ENCODE data around the gene PRDX6.

Gene PRDX6

DNA sequence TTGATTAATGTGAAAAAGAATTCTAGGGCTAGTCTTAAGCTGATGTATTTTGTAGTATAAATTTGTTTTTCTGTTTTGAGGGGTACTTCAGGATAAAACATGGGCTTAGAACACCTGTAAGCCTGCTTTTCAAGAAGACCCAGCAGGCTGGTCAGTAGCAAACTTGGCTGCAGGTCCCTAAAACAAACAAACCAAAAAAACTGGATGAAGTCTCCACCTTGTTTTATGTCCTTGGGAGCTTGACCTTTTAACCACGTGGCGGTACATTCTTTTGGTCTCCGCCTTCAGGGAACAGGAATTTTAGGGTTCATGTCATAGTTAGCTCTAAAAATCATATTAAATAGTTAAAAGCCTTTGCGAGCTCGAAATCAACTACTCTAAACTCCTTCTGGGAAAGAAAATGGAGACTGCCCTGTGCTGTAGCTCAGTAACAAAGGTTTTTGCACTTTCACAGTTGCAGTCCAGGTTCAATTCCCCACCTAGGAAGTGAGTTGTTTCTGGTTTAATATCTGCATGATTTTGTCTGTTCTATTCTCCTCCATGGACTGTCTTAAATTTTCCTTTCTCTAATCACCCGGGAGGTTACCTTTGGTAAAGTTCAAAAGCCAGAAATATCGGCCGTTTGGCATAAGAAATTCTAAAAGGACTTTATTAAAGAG lies 18.6 kb downstream of the PRDX6 start:
- no peak overlapping the region for H3K4me3 ChIP-seq (ENCODE audit: low read depth, low read length)
- TF ChIP-seq, protein P1, sequence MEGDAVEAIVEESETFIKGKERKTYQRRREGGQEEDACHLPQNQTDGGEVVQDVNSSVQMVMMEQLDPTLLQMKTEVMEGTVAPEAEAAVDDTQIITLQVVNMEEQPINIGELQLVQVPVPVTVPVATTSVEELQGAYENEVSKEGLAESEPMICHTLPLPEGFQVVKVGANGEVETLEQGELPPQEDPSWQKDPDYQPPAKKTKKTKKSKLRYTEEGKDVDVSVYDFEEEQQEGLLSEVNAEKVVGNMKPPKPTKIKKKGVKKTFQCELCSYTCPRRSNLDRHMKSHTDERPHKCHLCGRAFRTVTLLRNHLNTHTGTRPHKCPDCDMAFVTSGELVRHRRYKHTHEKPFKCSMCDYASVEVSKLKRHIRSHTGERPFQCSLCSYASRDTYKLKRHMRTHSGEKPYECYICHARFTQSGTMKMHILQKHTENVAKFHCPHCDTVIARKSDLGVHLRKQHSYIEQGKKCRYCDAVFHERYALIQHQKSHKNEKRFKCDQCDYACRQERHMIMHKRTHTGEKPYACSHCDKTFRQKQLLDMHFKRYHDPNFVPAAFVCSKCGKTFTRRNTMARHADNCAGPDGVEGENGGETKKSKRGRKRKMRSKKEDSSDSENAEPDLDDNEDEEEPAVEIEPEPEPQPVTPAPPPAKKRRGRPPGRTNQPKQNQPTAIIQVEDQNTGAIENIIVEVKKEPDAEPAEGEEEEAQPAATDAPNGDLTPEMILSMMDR (conservative IDR thresholded peaks at IDR 0.05; ENCODE audit: low read depth, low read length) = no peak
- DNase-seq (ENCODE audit: low read depth) = no peak

DNA sequence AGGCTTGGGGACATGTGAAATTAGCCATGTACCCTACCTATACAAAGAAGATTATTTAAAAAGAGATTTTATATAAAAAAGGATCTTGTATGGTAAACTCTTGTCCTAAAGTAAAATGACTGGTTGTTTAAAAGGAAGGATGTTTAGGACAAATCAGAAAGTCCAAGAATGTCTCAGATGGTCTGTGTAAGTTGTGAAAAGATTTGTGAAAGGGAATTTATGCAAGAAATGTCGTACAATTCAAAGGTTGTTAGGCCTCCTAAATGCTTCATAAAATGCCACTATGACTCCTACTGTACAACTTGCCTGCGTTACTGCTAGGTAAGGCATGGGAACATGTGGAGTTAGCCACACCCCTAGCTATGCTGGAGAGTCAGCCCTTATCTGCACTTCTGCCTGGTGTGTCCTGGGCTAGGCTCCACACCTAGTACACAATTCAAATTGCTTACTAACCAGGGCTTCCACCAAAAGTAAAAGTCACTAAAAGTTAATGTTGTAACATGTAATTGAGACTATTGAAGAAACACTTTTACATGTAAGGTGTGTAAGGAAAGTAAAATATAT lies 19.7 kb downstream of the PRDX6 start:
- TF ChIP-seq, protein P1 (conservative IDR thresholded peaks at IDR 0.05; ENCODE audit: low read depth, low read length) = no peak
- no peak overlapping the region for H3K4me3 ChIP-seq (ENCODE audit: low read depth, low read length)
- no peak for DNase-seq (ENCODE audit: low read depth)

DNA sequence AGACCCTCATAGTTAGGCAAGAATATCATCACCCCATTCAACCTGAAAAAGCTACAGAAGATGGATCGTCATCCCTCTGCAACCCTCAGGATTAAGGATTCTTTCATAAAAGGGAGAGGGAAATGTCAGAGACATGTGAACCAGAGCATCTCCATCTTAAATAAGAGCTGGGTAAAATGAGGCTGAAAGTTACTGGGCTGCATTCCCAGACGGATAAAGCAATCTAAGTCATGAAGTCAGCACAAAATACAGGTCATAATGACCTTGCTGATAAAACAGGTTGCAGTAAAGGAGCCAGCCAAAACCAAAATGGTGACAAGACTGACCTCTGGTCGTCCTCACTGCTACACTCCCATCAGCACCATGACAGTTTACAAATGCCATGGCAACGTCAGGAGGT lies 22.6 kb downstream of the PRDX6 start:
- no peak for DNase-seq (ENCODE audit: low read depth)
- TF ChIP-seq, protein P1 (conservative IDR thresholded peaks at IDR 0.05; ENCODE audit: low read depth, low read length) = no peak
- H3K4me3 ChIP-seq (ENCODE audit: low read depth, low read length) = no peak overlapping the region

DNA sequence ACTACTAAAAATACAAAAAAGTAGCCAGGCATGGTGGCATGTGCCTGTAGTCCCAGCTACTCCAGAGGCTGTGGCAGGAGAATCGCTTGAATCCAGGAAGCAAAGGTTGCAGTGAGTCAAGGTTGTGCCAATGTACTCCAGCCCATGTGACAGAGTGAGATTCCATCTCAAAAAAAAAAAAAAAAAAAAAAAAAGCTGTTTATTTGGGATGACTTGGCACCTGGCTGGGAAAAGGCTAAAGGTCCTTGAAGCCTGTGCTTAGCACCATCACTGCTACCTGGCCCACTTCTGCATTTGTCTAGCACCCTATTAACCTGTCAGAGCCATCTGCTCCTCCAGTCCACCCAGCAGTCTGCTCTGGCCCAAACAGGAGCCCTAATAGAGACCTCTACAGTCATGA lies 25.0 kb downstream of the PRDX6 start:
- no peak overlapping the region for H3K4me3 ChIP-seq (ENCODE audit: low read depth, low read length)
- TF ChIP-seq, protein P1 (conservative IDR thresholded peaks at IDR 0.05; ENCODE audit: low read depth, low read length) = no peak
- no peak for DNase-seq (ENCODE audit: low read depth)

DNA sequence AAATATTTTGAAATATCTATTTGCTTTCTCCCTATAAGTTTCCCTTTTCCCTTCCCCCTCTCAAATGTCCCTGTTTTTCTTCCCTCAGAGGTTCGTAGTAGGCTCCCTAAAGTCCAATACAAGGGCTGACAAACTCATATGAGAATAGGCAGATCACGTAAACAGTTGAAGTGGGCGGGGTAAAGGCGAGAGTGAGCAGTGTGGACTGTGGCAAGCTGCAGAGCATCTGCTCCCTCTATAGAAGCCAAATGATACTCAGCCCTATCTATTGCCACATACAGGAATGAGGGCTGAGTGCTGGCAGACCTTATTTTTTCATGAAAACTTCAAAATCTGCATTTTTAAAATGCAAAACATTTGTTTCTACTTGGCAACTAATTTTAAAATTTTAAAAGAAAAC lies 26.3 kb downstream of the PRDX6 start:
- no peak overlapping the region for H3K4me3 ChIP-seq (ENCODE audit: low read depth, low read length)
- DNase-seq (ENCODE audit: low read depth) = peak; percentile 51

DNA sequence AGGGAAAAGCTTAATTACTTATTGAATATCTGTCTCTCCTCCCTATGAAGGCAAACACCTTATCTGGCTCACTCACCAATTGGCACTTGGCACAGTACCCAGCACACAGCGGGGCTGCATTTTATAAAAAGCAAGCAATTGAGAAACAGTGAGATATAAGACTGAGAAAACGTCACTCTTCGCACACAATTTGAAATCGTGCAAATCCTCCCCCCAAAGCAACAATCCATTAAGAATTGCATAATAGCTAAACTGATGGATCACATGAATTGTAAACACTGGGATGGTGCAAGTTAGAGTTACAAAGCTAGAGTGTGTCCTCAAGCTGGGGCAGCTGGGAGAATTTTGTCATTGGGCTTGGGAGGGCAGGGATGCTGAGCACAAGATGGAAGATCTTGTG lies 27.1 kb downstream of the PRDX6 start:
- TF ChIP-seq, protein P1 (conservative IDR thresholded peaks at IDR 0.05; ENCODE audit: low read depth, low read length) = no peak
- H3K4me3 ChIP-seq (ENCODE audit: low read depth, low read length) = no peak overlapping the region
- DNase-seq (ENCODE audit: low read depth) = no peak

More for the DNA sequence above, 26.3 kb downstream of the PRDX6 start:
- TF ChIP-seq, protein P1 (conservative IDR thresholded peaks at IDR 0.05; ENCODE audit: low read depth, low read length) = no peak

DNA sequence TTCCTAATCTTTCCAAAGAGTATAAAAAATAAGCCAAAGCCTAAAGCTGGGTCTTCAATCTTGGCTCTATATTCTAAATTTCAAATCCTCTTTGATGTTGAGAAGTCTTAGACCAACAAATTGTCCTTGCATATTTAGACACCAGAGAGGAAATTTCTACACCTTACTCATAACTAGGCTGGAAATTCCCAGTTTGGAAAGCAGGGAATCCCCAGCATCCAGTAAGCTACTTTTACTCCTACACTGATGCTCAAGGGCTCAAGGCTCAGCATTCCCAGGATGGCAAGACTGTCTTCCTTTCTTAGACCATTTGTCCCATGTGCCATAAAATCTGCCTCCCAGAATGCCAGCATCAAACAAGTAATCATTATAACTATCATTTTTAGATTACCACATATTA lies 28.3 kb downstream of the PRDX6 start:
- TF ChIP-seq, protein P1 (conservative IDR thresholded peaks at IDR 0.05; ENCODE audit: low read depth, low read length) = no peak
- no peak overlapping the region for H3K4me3 ChIP-seq (ENCODE audit: low read depth, low read length)
- no peak for DNase-seq (ENCODE audit: low read depth)

Data from choroid plexus epithelial cell (primary cell).